Endothelial cell (in vitro differentiated cells): ENCODE results near the gene CUX1. TPM values are rescaled to one million over a fixed set of nuclear protein-coding genes. Genes with fewer than 3 reads are reported as not detected.
"Not testable (repeated sequence)": the region's sequence is repeated elsewhere in the genome, so short reads cannot be mapped to it uniquely, and the experiment has no call there.

Experiments used
- DNase-seq: peaks from one replicate; pipeline ENCODE4 v3.0.0; 2021; ENCODE audit warnings: low spot score
- H3K27ac Mint-ChIP-seq: one replicate; pipeline ENCODE4 v1.8.0; 2021; ENCODE audit warnings: mixed read lengths, inconsistent platforms; ENCODE audit not compliant: unreplicated experiment
- H3K27me3 Mint-ChIP-seq: one replicate; pipeline ENCODE4 v1.8.0; 2021; ENCODE audit warnings: mild to moderate bottlenecking, moderate library complexity, mixed read lengths, inconsistent platforms; ENCODE audit not compliant: unreplicated experiment
- H3K36me3 Mint-ChIP-seq: one replicate; pipeline ENCODE4 v1.8.0; 2021; ENCODE audit warnings: mild to moderate bottlenecking, low read depth, mixed read lengths, inconsistent platforms; ENCODE audit not compliant: unreplicated experiment
- H3K4me1 Mint-ChIP-seq: one replicate; pipeline ENCODE4 v1.8.0; 2021; ENCODE audit warnings: mild to moderate bottlenecking, mixed read lengths, inconsistent platforms; ENCODE audit not compliant: unreplicated experiment
- H3K4me3 Mint-ChIP-seq: one replicate; pipeline ENCODE4 v1.8.0; 2021; ENCODE audit warnings: mild to moderate bottlenecking, mixed read lengths, inconsistent platforms; ENCODE audit not compliant: unreplicated experiment
- H3K9me3 Mint-ChIP-seq: one replicate; pipeline ENCODE4 v1.8.0; 2021; ENCODE audit warnings: mixed read lengths, inconsistent platforms; ENCODE audit not compliant: unreplicated experiment
- total RNA-seq: library from RNA; stranded (reverse); fragmentation: NEBNext Ultra II Directional; extraction: Animal tissue kit (Norgen Biotek cat#: 25700); gene quantifications from one replicate; pipeline ENCODE4 v1.2.1, GENCODE V29; 2021; ENCODE audit not compliant: unreplicated experiment
- TF ChIP-seq, protein P1 (sequence below): fragments of 200-600 bp; sonication (generic); IDR thresholded peaks from one replicate; pipeline ENCODE4 v1.5.0; 2021; ENCODE audit warnings: antibody characterized with exemption; ENCODE audit not compliant: unreplicated experiment

The CUX1 gene
- total RNA-seq, 1 donor from 2014 or later = 43.7 TPM

DNA sequence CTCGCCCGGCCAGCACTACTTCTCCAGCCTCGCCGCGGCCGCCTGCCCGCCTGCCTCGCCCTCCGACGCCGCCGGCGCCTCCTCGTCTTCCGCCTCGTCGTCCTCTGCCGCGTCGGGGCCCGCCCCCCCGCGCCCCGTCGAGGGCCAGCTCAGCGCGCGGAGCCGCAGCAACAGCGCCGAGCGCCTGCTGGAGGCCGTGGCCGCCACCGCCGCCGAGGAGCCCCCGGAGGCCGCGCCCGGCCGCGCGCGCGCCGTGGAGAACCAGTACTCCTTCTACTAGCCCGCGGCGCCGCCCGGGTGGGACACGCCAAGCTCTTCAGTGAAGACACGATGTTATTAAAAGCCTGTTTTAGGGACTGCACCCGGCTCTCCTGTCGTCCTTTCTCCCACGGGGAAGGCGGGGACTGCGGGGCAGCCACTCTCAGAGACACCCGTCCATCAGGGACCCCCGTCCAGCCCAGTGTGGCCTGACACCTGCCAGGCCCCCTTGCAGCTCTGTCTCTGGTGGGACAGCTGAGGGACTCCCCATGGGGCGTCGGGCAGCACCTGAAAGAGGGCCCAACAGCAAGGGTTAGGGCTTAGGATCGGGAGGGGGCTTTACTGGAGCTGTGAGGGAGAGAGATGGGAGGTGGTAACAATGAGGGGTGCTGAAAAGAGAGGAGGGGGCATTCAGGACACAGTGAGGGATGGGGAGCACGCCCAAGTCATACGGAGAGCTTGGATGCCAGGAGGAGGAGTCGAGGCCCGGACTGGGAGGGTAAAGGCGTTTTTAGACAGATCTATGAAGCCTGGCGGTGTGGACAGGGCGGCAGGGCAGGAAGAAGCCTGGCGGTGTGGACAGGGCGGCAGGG lies 504.1 kb downstream of the CUX1 start:
- H3K4me1 Mint-ChIP-seq = peaks cover 4% of the 10 kb centered on the region

DNA sequence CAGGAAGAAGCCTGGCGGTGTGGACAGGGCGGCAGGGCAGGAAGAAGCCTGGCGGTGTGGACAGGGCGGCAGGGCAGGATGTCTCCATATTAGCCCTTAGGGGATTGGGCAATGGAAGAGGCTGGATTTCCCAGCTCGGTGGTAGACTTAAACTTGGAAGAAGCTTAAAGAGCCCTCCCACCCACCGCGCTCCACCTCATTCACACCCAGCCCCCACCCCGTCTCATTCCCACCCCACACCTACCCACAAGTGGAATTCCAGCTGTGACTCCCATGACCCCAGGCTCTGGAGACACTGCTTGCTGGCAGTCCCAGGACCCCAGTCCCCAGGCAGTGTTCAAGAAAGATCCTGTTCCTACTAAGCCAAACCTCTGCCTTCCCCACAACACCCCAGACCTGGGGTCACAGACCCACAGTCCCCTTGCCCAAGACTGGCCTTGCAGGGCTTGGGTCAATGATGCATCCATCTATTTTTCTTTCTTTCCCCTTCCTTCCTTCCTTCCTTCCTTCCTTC lies 504.8 kb downstream of the CUX1 start:
- TF ChIP-seq, protein P1, sequence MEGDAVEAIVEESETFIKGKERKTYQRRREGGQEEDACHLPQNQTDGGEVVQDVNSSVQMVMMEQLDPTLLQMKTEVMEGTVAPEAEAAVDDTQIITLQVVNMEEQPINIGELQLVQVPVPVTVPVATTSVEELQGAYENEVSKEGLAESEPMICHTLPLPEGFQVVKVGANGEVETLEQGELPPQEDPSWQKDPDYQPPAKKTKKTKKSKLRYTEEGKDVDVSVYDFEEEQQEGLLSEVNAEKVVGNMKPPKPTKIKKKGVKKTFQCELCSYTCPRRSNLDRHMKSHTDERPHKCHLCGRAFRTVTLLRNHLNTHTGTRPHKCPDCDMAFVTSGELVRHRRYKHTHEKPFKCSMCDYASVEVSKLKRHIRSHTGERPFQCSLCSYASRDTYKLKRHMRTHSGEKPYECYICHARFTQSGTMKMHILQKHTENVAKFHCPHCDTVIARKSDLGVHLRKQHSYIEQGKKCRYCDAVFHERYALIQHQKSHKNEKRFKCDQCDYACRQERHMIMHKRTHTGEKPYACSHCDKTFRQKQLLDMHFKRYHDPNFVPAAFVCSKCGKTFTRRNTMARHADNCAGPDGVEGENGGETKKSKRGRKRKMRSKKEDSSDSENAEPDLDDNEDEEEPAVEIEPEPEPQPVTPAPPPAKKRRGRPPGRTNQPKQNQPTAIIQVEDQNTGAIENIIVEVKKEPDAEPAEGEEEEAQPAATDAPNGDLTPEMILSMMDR = no peak
- H3K27me3 Mint-ChIP-seq = peaks cover 10% of the 10 kb centered on the region
- H3K36me3 Mint-ChIP-seq = no peaks in the 10 kb centered on the region
- DNase-seq = no peak
- peak overlapping the region; percentile 60 for H3K4me3 Mint-ChIP-seq
- peak overlapping the region; percentile 81 for H3K27ac Mint-ChIP-seq
- no peaks in the 10 kb centered on the region for H3K9me3 Mint-ChIP-seq
- H3K4me1 Mint-ChIP-seq = peaks cover 4% of the 10 kb centered on the region

More for the DNA sequence above, 504.1 kb downstream of the CUX1 start:
- H3K27me3 Mint-ChIP-seq = peaks cover 10% of the 10 kb centered on the region
- no peak overlapping the region for H3K27ac Mint-ChIP-seq
- H3K9me3 Mint-ChIP-seq = no peaks in the 10 kb centered on the region
- TF ChIP-seq, protein P1 = no peak
- no peaks in the 10 kb centered on the region for H3K36me3 Mint-ChIP-seq
- H3K4me3 Mint-ChIP-seq = no peak overlapping the region
- DNase-seq = peak; percentile 46

DNA sequence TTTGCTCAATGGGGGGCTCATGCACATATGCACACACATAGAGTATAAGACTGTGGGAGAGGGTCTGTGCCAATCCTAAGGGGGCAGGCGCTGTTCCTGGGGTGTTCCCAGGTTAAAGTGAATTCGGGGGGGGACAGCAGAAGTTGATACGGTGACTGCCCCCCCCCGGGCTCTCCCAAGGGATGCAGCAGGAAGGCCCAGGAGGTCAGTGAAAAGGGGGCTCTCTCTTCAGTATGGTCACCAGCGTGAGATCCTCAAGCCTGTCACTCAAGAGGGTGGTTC lies 506.4 kb downstream of the CUX1 start:
- H3K4me3 Mint-ChIP-seq = no peak overlapping the region
- TF ChIP-seq, protein P1 = no peak
- H3K4me1 Mint-ChIP-seq = peaks cover 4% of the 10 kb centered on the region
- DNase-seq = no peak
- no peaks in the 10 kb centered on the region for H3K9me3 Mint-ChIP-seq
- H3K36me3 Mint-ChIP-seq = no peaks in the 10 kb centered on the region
- peaks cover 12% of the 10 kb centered on the region for H3K27me3 Mint-ChIP-seq
- no peak overlapping the region for H3K27ac Mint-ChIP-seq

DNA sequence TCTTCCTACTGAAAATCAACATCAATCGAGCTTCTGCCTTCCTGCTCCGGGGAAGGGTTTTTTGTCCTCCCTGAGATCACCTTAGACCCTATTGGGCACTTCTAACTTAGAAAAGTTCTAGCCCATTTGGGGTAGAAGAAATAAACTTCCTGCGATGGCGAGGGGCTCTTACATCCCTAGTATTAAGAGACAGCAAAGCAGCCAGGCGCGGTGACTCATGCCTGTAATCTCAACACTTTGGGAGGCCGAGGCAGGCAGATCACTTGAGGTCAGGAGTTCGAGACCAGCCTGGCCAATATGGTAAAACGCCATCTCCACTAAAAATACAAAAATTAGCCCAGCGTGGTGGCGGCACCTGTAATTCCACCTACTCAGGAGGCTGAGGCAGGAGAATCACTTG lies 507.7 kb downstream of the CUX1 start:
- H3K9me3 Mint-ChIP-seq, H3K4me1 Mint-ChIP-seq, H3K36me3 Mint-ChIP-seq, H3K27ac Mint-ChIP-seq, H3K4me3 Mint-ChIP-seq, DNase-seq, H3K27me3 Mint-ChIP-seq: not testable (repeated sequence)

DNA sequence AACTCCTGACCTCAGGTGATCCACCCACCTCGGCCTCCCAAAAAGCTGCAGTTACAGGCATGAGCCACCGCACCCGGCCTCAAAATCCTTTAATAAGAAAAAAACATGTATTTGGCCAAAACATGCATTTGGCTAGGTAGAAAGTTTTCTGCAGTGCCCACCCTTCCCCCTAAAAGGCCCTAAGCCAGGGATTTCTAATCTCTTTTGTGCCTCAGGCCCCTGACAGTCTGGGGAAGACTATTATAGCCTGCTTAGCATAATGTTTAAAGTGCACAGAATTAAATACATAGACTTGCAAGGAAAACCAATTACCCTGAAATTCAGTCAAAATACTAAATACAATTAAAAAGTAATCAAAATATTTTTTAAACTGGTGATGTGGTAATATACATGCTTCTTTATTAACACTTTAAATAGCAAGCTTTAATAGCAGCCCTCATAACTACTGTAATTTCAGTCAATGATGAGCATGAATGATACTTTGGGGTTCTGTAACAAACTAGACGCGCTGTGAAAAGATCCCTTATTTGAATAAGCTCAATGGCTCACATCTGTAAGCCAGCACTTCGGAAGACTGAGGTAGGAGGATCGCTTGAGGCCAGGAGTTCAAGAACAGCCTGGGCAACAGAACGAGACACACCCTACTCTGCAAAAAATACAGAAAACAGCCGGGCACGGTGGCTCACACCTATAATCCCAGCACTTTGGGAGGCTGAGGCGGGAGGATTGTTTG lies 508.9 kb downstream of the CUX1 start:
- Mint-ChIP-seq H3K4me1 (peaks cover 4% of the 10 kb centered on the region), H3K9me3 (no peaks in the 10 kb centered on the region), H3K27me3 (peaks cover 8% of the 10 kb centered on the region), H3K4me3 (no peak overlapping the region), H3K36me3 (no peaks in the 10 kb centered on the region), H3K27ac (no peak overlapping the region)
- DNase-seq = no peak
- TF ChIP-seq, protein P1 = no peak

DNA sequence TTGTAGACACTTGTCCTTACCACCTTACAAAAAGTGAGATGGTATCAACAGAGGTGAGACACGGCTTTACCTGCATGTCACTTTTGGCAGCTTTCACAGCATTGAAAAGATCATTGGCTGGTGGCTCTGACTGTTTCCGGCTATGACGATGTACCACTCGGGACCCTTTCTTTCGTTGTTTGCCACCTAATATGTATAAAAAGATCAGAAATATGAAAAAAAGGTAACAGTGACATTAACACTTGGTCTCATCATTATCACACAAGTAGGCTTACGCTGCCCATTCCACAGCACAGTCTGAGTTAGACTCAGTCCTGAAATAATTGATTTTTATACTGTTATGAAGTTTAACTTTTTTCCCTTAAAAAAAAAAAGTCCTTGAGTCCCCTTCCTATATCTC lies 509.8 kb downstream of the CUX1 start:
- DNase-seq, H3K4me3 Mint-ChIP-seq, H3K27me3 Mint-ChIP-seq, H3K9me3 Mint-ChIP-seq, H3K4me1 Mint-ChIP-seq, H3K36me3 Mint-ChIP-seq, H3K27ac Mint-ChIP-seq: not testable (repeated sequence)

DNA sequence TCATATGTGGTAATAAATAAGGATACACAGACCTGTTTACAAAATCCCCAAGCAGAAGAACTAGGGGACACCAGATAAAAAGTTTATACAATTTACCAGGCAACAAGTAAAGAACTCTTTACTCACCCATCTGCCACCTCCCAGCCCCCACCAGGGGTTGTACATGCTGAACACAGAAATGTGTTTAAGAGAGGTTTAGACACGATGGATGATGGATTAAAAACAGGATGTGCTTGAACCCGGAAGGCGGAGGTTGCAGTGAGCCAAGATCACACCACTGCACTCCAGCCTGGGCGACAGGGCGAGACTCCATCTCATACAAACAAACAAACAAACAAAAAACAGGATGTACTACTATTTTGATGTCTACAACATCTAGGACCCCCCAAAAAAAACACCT lies 511.4 kb downstream of the CUX1 start:
- not testable (repeated sequence) for H3K27me3 Mint-ChIP-seq, H3K36me3 Mint-ChIP-seq, H3K27ac Mint-ChIP-seq, H3K9me3 Mint-ChIP-seq, H3K4me3 Mint-ChIP-seq, DNase-seq, H3K4me1 Mint-ChIP-seq

DNA sequence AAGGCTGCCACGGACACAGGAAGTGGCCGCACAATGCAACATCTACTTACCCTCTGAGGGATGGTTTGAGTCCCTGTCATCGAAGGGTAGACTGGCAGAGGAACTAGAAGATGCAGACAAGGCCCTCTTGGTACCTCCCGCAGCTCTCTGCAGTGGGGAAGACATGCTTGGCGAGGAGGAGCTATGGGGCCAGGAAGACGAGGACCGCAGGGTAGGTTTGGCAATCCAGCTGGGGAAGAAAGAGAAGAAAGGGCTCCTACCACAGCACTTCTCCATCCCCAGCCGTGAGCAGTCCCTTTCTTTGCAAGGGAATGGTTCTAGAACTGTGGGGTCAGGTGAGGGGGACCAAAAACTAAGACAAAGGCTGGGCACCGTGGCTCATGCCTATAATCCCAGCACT lies 511.9 kb downstream of the CUX1 start:
- H3K4me3 Mint-ChIP-seq, H3K4me1 Mint-ChIP-seq, H3K27ac Mint-ChIP-seq, DNase-seq, H3K36me3 Mint-ChIP-seq, H3K27me3 Mint-ChIP-seq, H3K9me3 Mint-ChIP-seq: not testable (repeated sequence)
